Central memory CD4-positive, alpha-beta T cell (primary cell): ENCODE data around the gene WT1.

Experiments used
- DNase-seq: peaks from one replicate; pipeline ENCODE4 v3.0.0; 2022

The WT1 gene

DNA sequence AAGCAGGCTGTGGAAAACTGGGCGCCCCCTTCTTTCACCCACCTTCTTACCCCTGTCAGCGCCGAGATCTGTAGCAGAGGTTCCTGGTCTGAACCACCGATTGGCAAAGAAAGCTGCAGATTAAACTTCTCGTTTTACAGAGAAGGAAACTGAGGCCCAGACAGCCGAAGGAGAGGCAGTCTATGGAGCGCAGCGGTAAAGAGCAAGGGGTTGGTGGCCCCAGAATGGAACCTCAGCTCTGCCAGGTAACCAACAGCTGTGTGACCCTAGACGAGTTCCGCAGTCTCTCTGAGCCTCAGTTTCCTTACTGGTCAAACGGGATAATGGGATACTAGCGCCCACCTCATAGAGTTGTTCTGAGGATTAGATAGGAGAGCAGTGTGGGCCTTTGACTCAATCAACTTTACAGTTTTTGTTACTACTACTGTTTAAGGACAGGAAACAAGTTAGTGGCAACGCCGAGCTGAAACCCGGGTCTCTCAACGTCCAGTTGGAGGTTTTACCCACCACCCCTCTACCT is 3.1 kb upstream of the WT1 start:
- no peak for DNase-seq

DNA sequence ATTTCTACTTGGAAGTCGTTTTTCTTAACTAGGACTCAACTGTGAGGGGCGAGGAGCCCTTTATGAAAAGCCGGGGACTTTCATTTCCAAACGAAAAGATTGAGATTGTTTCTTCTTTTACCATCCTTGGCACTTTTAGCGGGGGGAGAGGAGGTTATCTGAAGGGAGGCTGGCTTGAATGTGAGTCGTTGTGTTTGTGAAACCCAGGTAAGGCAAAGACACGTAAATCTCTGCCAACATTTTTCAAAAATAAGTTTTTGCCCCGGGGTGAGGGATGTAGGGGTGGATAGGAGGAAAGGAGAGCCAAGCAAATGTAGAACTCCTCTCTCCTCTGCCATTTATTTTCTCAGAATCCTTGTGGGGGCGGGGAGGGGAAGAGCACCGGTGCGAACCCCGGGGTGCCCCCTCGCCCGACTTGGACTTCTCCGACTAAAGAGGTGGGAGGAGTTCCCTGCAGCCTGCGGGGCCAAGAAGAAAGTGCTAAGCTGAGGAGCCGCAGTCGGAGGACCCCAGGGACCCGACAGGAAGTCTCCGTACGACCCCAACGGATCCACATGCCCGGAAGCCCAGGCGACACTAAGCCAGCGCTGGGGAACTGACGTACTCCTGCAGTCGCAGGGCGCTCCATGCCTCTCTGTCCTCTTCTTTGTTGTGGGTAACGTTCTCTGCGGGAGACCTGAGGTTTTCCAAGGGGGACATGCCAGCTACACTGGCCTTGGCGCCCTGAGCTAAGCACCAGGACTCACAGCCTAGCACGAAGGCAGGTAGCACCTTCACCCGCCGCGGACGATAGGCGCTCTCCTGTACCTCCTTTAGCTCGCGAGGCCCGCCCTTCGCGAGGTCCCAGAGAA is 2.4 kb upstream of the WT1 start:
- no peak for DNase-seq

DNA sequence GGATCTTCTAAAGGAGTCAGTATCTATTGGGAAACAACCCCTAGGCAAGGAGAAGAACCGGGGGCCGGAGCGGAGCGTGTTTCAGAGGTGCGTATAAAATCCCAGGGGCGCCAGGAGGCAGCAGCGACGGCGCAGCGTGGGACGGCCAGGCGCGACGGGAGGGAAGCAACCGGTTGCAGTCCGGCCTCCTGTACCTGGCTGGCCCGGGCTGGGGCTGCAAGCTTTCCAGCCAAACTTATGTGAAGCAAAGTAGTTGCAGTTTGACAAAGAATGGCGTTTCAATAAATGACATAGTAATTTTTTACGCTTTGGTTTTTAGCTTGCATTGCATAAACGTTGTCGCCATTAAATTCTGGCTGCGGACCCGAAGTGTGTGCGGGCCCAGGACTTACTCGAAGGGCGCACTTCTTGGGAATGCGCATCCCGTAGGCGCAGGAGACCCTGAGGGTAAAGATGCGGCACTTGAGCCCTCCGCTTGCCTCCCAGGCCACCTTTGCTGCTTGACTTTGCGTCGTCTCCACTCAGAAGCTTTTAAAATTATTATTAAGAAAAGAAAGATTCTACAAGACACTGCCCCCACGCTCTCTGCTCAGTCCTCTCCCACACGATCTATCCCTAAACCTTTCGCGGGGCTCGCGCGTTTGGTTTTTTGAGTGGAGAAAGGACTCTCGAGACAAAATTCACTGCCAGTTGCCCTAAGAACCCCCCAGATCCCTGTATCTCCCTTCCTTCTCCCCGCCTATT is 1.6 kb upstream of the WT1 start:
- DNase-seq: no peak

DNA sequence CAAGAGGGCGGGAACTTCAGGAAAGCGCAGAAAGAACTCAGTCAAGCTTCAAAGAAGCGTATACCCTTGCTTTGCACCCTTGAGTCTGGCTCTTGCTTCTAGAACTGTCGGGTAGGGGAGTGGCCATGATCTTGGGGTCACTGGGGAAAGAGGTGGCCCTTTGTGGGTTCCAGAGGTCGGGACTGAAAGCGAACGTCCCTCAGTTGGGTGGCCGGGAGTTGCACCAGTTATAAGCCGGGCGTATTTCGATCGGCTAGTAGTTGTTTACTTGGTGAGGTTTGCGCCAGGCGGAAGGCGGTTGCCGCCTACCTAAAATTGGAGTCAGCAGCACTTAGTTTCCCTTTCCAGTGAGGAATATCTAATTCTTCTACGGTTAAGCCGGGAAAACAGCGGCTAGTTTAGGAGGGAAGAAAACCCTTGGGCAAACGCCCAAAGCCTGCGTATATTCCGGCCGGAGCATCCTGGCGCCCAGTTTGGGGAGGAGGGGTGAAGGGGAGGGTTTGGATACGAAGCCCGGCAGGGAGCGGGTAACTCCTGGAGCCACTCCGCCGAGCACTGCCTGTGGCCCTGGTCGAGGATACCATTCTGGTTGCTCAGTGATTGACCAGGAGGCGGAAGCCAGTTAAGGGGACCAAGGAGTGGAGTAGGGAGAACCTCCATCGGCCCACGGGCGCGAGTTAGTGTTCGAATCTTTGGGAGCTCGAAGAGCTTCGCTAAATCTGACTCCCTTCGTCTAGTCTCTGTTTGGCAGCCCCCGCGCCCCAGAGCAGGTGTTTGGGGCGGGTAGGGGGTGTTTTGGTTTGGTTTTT is 807 bp upstream of the WT1 start:
- DNase-seq: no peak

DNA sequence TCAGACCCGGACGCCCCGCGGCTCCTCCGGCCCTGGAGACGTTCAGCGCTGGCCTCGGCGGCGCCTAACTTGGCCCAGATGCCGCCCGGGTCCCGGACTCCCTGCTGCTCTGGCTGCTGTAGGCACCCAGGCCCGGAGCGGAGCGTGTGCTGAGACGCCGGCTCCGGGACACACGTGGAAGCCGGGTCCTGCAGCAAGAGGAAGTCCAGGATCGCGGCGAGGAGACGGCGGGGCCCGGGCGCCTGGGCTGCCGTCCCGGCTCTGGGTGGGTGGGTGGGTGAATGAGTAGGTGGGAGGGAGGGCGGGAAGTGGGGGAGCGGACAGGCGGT is 223 bp downstream of the WT1 start:
- DNase-seq: no peak

DNA sequence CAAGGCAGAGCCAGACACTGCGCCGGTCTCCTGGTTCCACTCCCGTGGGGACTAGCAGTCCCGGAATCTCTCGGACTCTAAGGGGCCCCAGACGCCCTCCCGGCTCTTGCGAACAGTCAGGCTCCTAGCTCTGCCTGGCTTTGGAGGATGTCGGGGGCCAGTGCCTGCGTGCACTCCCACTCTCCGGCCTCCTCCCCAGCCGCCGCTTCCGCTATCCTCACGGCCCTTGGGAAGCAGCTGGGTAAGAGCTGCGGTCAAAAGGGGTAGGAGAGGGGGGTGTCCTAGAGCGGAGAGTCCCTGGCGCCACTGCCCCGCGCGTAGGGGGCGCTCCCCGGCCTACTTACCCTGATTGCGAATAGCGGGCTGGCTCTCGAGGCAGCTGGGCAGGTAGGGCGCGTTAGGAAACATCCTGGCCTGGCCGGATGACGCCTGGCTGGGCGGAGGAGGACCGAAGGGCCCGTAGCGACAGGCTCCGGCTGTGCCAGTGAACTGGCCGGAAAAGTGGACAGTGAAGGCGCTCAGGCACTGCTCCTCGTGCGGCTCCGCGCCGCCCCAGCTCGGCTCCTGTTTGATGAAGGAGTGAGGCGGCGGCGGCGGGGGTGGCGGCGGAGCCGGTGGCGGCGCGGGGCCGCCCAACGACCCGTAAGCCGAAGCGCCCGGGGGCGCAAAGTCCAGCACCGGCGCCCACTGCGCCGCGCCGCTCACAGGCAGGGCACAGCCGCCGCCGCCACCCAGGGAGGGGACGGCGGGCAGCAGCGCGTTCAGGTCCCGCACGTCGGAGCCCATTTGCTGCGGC is 785 bp downstream of the WT1 start:
- DNase-seq: no peak

DNA sequence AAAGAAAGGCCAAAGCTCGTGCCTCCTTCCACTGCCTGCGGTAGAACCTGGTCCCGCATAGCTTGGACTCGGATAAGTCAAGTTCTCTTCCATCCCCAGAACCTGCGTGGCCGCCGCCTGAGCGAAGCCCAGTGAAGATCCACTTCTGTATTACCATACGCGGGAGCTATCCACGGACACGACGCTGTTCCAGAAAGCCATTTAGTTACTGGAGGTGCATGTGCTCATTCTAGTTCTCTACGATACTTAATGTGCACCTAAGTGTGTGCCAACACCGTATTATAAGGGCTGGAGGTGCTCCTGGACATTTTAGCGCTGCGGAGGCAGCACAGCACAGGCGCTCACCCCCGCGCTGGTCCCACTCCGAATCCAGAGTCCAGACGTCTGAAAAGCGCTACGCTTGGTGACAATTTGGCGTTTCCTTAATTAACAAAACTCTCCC is 1.4 kb downstream of the WT1 start:
- no peak for DNase-seq

DNA sequence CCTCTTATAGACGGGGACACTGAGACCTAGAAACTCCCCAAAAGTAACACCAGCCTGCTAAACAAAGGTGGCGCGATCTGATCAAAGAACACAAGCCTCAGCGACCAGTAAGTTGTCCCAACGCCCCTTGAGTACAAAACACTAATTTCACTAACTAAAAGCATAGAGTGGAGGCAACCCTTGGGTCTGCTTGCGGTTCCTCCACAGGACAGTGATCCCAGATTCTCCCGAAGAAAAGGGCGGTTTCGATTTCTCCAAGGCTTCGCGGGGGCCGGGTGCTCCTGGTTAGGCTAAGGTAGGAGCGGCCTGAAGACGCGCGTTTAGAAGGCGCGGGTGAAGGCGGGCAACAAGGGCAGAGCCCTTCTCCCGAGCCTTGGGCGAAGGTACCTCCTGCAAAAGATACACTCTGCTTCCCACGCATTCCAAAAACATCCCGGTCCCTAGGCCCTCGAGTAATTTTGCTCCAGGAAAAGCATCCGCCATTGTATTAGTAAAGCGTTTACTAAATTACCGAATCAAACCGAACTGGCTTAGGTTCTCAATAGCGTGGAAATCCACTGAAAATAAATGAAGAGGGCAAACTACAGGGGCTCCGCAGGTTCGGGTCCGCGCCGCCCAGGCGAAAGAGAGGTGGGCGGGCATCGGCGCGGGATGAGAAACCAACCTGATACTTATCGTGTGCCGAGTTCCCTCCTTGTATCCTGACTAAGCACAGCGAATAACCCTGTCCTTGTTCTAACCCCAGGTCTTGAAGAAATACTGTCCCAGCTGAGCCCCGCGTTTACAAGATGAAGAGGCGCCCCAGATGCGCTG is 2.0 kb downstream of the WT1 start:
- no peak for DNase-seq

DNA sequence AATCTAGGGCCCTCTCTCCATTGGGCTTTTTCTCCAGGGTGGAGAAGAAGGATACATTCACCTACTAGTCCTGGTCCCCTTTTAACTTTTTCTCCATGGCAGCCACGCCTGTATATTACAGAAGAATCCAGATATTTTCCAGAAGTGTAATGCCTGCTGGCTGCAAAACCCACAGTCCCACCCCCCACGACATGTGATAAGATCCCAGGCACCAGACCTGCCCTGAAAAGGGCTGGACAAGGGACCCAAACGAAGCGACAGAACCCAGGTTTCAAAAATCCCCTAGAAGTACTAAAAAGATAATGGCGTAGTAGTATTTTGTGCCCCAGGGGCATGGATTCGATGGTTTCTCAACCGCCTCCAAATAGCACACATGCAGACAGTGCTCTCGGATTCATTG is 2.8 kb downstream of the WT1 start:
- no peak for DNase-seq

DNA sequence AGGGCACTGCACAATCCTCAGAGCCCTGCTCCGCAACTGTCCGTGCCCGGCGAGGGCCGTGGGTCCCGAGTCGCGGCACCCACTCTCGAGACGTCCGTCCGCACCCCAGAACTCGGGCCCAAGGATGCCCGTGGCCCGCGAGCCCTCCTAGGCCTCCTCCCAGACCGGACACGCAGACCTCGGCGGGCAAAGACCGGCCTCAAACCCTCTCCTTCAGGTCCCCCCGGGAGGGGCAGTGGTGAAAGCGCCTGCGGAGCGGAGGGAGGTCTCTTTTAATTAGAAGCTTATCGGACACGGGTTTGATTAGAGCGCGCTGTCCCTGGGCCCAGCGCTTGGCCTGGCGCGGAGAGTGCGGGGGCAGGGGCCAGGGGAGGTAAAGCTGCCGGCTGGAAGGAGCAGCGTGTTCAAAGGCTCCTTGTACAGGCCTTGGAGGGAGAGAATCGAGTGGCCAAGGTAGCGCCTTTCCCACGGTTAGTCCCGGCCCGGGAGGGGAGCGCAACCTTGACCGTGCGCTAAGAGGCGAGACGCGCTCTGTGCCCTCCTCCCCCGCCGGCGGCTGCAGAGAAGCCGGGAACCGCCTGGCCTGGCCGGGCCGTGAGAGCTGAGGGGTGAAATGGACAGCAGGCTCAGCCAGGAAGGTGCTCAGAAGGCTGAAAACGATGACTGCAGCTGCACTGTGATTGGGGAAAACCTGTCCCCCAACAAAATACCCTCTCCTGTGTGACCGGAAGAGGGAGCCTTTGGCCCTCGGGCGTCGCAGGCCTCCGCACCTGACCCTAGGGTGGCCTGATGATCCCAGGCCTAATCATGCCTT is 4.6 kb downstream of the WT1 start:
- no peak for DNase-seq

DNA sequence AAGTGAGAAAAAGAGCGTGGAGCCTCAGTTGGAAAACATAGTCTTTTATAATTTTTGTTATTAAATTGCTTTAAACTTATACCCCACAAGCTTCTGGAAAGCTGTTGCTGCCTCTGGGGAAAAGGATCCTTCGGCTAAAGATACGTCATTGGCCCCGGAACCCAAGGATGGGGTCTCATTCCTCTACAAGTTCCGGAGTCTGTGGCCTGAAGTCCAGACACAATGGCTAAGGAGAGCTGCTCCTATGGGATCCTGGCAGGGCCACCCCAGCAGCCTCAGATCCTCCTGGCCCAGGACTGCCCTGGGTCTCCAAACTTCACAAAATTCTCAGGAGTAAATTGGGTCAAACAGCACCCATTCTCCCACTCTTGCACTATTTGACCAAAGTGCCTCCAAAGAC is 5.9 kb downstream of the WT1 start:
- DNase-seq: no peak

DNA sequence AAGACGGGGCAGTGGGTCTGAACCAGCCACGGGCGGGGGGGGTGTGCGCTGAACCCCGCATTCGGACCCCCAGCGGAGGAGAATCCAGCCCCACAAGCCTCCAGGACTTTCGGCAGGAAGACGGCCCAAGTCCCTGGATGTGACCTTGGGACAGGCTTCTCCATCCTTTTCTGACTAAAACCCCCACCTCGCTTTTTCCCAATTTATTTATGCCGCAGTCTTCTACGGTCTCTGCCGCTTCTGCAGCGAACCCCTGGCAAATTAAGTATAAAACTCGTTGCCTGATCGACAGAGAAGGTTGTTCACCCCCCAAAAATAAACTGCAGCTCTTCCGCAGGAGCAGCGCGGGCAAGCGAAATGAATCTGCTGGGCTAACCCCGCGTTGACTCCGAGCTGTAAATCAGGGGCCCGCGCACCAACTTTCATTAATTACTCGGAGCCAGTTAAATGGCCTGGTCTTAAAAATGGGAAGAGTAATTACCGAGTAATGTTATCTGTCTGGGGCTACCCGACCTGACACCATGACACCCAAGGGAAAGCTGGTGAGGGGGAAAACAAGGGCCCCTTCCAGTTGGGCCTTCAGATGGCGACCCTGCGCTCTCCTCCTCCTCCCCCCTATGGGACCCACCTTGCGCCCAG is 6.6 kb downstream of the WT1 start:
- no peak for DNase-seq

DNA sequence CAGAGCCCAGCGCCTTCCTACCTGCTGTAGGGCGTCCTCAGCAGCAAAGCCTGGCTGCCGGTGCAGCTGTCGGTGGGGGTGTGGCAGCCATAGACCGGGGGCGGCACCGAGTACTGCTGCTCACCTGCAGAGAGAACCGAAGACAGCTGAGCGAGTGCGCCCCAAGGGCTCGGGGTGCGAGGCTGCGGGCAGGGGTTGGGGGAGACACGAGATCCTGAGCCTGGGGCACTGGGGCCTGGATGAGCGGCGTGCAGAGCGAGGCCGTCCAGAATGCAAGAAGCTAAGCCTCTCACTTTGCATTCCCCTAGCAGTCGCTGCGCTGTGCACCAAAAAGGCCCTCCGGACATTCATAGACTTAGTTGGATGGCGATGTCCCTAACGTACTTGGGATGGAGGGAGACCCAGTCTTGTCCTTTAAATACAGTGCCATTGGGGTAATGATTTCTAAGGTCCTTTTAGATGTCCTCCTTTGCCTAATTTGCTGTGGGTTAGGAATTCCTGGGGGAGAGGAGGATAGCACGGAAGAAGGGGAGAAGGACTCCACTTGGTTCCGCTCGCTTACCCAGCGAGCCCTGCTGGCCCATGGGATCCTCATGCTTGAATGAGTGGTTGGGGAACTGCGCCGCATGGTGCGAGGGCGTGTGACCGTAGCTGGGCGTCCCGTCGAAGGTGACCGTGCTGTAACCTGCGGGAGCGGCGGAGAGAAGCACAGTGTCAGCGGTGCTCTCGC is 7.2 kb downstream of the WT1 start:
- no peak for DNase-seq

DNA sequence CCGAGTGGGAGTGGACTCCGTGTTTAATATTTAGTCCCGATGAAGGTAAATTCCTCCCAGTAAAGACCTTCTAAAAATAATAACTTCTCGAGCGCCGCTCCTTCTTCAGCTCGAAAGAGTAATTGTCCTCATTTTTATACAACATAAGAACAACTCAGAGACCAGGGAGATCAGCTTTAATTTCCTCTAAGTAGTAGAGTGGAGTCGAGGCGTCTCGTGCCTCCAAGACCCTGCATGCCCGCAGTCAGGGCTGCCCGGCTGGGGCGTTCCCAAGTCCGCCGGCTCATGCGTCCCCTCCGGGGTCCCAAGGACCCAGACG is 7.8 kb downstream of the WT1 start:
- DNase-seq: no peak

DNA sequence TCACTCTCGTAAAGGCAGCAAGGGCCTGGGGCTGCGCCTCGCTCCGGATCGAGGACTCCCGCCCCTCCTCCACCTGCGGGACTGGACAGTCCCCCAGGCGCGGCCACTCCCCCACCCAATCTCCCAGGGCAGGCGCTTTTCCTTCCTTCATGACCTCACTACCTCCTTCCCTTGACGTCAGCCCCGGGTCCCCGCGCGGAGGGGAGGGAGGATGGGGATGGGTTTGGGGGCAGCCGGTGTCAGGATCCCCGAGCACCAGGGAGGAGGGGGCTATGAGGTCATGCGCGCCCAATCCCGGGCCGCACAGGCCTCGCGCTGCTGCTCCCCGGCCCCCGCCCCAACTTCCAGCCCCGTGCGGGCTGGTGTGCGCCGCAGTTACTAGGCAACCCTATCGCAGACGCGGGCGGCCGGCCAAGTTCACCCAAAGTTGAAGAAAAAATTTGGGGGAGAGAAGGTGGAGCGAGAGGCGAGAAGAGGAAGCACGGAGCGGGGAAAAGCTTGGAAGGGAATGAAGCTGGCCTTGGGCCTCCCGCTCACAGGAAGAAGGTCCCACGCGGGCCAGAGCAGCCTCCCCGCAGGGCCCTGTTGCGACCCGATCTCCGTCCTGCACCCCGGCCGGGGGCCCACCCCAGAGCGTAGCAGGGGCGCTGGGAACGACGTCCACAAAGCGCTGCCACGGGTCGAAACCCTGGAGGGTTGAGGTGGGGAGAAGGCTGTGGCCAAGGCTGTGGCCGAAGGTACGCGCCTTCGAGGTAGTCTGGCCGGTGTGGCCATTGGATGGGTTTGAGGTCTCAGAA is 8.3 kb downstream of the WT1 start:
- DNase-seq: peak; percentile 16

DNA sequence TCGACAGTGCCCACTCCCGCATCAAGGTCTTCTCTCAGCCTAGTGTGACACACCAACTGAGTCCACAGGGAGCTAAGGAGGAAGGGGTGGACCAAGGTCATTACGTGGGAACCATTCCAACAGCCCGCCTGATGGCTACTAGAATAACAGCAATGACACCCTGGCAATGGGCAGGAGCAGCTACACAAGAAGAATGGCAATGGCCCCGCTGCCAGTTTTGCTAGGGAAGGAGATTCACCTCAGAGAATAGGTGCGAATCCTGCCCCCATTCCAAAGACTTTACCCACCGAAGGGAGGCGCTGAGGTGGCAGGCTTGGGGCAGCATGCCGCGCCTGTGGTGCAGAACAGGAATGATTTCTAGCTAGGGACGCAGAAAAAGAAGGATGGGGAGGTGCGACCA is 9.1 kb downstream of the WT1 start:
- no peak for DNase-seq

DNA sequence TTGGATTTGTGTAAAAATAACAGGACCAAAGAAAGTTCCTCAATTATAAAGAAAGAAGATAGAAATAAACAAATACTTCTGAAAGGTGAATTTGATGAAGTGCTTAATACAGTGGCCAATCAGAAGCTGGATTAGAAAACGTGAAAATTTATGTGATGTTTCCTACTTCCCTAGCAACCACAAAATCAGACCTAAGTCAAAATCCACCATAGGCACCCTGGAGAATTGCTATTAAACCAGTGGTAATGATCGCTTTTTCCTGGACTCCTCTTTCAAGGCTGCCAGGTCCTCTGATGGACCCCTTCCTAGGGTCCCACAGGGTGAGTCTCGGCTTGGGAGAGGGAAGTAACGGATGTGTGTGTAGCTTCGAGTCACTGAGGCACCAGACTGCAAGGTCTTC is 9.6 kb downstream of the WT1 start:
- DNase-seq: no peak

DNA sequence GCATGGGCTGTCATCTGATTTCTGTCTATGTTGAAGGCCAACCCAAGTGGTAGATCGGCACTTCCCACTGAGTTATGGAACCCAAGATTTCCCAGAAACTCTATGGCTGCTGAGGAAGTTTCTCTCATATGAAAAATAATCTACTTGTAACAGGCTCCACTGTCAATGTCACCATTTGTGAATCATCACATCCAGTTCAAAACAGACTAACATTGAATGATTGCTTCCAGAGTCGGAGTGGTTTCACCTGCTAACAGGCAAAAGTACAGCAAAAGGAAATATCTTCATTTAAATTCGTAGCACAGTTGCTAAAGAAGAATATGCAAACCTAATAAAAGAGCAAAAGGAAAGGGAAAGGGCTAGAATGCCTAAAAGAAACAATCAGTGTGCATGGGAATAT is 12.8 kb downstream of the WT1 start:
- no peak for DNase-seq

DNA sequence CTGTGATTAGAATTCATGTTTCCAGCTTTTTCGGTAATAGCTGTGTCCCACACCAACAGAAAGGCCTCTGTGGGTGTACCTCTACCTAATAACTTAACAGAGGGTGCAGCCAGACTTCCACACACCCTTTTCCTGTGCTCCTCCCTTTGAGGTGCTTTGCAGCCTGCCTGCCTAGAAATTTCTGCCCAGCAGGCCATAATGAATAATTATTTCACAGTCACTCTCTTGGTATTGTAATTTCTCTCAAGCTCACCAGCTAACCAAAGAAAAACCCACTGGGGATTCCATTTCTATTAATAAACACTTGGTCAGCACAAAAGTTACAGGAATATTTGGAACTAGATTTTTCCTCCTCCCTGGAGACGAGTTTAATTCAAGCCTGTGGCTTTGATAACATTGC is 13.3 kb downstream of the WT1 start:
- no peak for DNase-seq
